ENCODE measurements around the gene OSBPL1A.

DNA sequence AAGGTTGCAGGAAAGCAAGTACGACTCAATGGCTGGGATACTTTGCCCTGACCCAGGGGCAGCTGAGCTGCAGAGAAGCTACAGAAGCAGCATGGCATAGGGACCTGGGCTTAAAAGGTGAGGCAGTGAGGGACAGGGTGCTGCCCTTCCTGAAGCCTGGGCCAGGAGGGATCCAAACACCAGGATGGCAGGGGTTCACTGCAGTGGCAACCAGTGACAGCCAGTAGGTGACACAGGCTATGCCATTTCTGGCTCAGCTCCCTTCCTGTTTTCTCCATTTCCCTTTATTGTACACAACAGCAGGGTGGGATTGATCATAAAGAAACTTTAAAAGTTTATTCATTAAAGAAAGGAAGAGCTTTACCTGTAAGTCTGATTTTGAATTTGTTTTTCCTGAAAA lies 209.9 kb downstream of the OSBPL1A start:
- TF ChIP-seq POLR2AphosphoS5 (IDR thresholded peaks at IDR 0.05; ENCODE audit: low read depth, low read length) (no peak), TAF1 (IDR thresholded peaks at IDR 0.05; ENCODE audit: borderline replicate concordance, insufficient read depth, low read length) (no peak), SIN3A (IDR thresholded peaks at IDR 0.05; ENCODE audit: borderline replicate concordance, insufficient read depth, low read length) (no peak), FOXP2 (optimal IDR thresholded peaks at IDR 0.05; ENCODE audit: borderline replicate concordance, extremely low read depth, extremely low read length, insufficient read depth) (no peak)
- TF ChIP-seq, protein P1, sequence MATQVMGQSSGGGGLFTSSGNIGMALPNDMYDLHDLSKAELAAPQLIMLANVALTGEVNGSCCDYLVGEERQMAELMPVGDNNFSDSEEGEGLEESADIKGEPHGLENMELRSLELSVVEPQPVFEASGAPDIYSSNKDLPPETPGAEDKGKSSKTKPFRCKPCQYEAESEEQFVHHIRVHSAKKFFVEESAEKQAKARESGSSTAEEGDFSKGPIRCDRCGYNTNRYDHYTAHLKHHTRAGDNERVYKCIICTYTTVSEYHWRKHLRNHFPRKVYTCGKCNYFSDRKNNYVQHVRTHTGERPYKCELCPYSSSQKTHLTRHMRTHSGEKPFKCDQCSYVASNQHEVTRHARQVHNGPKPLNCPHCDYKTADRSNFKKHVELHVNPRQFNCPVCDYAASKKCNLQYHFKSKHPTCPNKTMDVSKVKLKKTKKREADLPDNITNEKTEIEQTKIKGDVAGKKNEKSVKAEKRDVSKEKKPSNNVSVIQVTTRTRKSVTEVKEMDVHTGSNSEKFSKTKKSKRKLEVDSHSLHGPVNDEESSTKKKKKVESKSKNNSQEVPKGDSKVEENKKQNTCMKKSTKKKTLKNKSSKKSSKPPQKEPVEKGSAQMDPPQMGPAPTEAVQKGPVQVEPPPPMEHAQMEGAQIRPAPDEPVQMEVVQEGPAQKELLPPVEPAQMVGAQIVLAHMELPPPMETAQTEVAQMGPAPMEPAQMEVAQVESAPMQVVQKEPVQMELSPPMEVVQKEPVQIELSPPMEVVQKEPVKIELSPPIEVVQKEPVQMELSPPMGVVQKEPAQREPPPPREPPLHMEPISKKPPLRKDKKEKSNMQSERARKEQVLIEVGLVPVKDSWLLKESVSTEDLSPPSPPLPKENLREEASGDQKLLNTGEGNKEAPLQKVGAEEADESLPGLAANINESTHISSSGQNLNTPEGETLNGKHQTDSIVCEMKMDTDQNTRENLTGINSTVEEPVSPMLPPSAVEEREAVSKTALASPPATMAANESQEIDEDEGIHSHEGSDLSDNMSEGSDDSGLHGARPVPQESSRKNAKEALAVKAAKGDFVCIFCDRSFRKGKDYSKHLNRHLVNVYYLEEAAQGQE (IDR thresholded peaks at IDR 0.05; ENCODE audit: insufficient read depth in 1 of 2, low read depth in 2 of 2, low read length in 2 of 2) = no peak

All from PFSK-1 (cell line).